ENCODE data around the gene CLRN3. TPM values are rescaled to one million over a fixed set of nuclear protein-coding genes. Genes with fewer than 3 reads are reported as not detected.

CLRN3 gene
- not detected in 2 replicates for total RNA-seq
- long read RNA-seq, result 0 reads

- Mint-ChIP-seq H3K27me3 (ENCODE audit: low read depth) (no peaks in the 10 kb centered on the region), H3K4me1 (peaks cover 1% of the 10 kb centered on the region), H3K9me3 (peaks cover 2% of the 10 kb centered on the region), H3K36me3 (ENCODE audit: low read depth) (no peaks in the 10 kb centered on the region), H3K4me3 (no peak within 1 kb of the TSS), H3K27ac (ENCODE audit: unreplicated experiment) (no peak within 1 kb of the TSS)
- DNase-seq (ENCODE audit: low read depth, low spot score), result no peak
- no peak for TF ChIP-seq CTCF (conservative IDR thresholded peaks at IDR 0.05)
Measured at GRCh38 chr10:127892743-127893142, at the start of gene CLRN3. Gene CLRN3 (minus strand): TSS chr10:127892941. CDS start chr10:127892784, 157 bp downstream.

- TF ChIP-seq CTCF (conservative IDR thresholded peaks at IDR 0.05), result no peak
- no peaks in the 10 kb centered on the region for H3K36me3 Mint-ChIP-seq (ENCODE audit: low read depth)
- peaks cover 6% of the 10 kb centered on the region for H3K9me3 Mint-ChIP-seq
- no peak for DNase-seq (ENCODE audit: low read depth, low spot score)
- H3K4me1 Mint-ChIP-seq, result peaks cover 28% of the 10 kb centered on the region
- no peak overlapping the region for H3K4me3 Mint-ChIP-seq
- H3K27ac Mint-ChIP-seq (ENCODE audit: unreplicated experiment), result no peak overlapping the region
- no peaks in the 10 kb centered on the region for H3K27me3 Mint-ChIP-seq (ENCODE audit: low read depth)
Measured at GRCh38 chr10:127940866-127941640, 48.3 kb upstream of the CLRN3 start.

GRCh38 chr10:127939786-127940330, 47.1 kb upstream of the CLRN3 start:
- DNase-seq (ENCODE audit: low read depth, low spot score), result no peak
- H3K4me1 Mint-ChIP-seq, result peaks cover 36% of the 10 kb centered on the region
- H3K4me3 Mint-ChIP-seq, result no peak overlapping the region
- H3K27me3 Mint-ChIP-seq (ENCODE audit: low read depth), result no peaks in the 10 kb centered on the region
- TF ChIP-seq CTCF (conservative IDR thresholded peaks at IDR 0.05), result no peak
- peaks cover 6% of the 10 kb centered on the region for H3K9me3 Mint-ChIP-seq
- no peaks in the 10 kb centered on the region for H3K36me3 Mint-ChIP-seq (ENCODE audit: low read depth)
- H3K27ac Mint-ChIP-seq (ENCODE audit: unreplicated experiment), result no peak overlapping the region

- TF ChIP-seq CTCF (conservative IDR thresholded peaks at IDR 0.05), result no peak
- Mint-ChIP-seq H3K27ac (ENCODE audit: unreplicated experiment) (no peak overlapping the region), H3K4me1 (peaks cover 35% of the 10 kb centered on the region), H3K9me3 (no peaks in the 10 kb centered on the region), H3K27me3 (ENCODE audit: low read depth) (no peaks in the 10 kb centered on the region), H3K4me3 (no peak overlapping the region), H3K36me3 (ENCODE audit: low read depth) (no peaks in the 10 kb centered on the region)
- no peak for DNase-seq (ENCODE audit: low read depth, low spot score)
Measured at GRCh38 chr10:127937915-127938463, 45.2 kb upstream of the CLRN3 start.

- Mint-ChIP-seq H3K27ac (ENCODE audit: unreplicated experiment) (no peak overlapping the region), H3K36me3 (ENCODE audit: low read depth) (no peaks in the 10 kb centered on the region), H3K27me3 (ENCODE audit: low read depth) (no peaks in the 10 kb centered on the region), H3K4me1 (peaks cover 28% of the 10 kb centered on the region), H3K9me3 (no peaks in the 10 kb centered on the region), H3K4me3 (no peak overlapping the region)
- DNase-seq (ENCODE audit: low read depth, low spot score), result no peak
- no peak for TF ChIP-seq CTCF (conservative IDR thresholded peaks at IDR 0.05)
Measured at GRCh38 chr10:127937069-127937468, 44.3 kb upstream of the CLRN3 start.
